ENCODE data around the gene PLCH2.
A peak's percentile ranks its signal among the peaks of the same experiment; 100 is the strongest.

Gene PLCH2

GRCh38 chr1:2463396-2463795, 12.7 kb upstream of the PLCH2 start:
- no peak for DNase-seq

DNA sequence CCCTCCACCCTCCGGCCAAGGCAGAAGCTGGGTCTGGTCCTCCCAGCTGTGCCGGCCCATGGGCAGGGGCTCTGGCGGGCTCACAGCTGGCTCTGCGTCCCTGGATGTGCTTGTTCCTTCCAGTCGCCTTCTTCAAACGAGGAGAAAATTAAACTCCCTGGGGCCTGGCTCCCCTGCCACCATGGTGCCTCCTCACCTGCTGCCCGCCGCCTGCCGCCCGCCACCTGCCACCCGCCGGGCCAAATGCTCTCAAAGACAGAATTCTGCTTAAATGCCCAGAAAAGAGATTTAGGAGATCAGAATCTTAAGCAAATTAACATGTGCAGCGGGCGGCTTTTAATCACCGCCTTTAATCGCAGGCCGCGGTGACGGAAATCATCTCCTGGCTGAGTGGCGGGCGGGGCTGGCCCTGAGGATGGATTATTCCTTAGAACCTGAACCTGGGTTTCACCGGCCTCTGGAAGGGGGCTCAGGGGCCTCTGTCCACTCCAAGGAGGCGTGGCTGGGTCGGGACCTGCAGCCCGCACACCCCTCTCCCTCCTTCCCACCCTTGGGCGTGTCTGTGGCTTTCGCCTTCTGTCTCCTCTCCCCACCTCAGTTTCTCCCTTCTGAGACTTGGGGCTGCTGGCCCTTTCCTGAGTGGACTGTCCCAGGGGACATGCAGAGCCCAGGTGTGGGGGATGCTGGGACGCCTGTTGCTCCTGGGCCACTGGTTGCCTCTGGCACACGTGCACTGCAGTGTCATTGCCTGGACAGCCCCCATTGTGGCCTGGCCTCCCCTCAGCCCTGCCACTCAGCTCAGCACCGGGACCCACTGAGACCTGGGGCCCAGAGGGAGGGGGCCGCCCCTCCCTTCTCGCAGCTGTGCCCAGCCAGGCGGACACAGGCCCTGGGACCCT, 10.5 kb upstream of the PLCH2 start:
- no peak for DNase-seq

- DNase-seq, result no peak
Observed at GRCh38 chr1:2466270-2466665, 9.8 kb upstream of the PLCH2 start.

GRCh38 chr1:2466958-2467554, 9.0 kb upstream of the PLCH2 start:
- peak in 1 of 2 donors; percentile 22 for DNase-seq

GRCh38 chr1:2468041-2468472, 8.0 kb upstream of the PLCH2 start:
- peak in 1 of 2 donors; percentile 35 for DNase-seq

DNA sequence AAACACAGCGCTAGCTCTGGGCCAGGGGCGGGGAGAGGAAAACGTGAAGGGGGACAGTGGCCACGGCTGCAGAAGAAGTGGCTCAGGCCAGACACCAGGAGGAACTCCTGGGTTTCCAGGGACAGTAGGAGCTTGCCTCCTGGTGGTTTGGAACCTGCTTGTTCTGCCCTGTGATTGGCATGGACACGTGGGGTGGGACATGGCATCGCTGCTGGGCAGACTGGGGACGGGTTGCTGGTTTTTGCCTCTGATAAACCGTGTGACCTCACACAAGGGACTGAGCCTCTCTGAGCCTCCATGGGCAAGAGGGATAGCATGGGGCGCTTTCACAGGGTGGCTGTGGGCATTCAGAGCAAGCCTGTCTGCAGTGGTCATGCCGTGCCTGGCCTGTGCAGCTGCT, 7.5 kb upstream of the PLCH2 start:
- no peak for DNase-seq

- DNase-seq, result no peak
Observed at GRCh38 chr1:2469103-2469940, 6.8 kb upstream of the PLCH2 start.

DNA sequence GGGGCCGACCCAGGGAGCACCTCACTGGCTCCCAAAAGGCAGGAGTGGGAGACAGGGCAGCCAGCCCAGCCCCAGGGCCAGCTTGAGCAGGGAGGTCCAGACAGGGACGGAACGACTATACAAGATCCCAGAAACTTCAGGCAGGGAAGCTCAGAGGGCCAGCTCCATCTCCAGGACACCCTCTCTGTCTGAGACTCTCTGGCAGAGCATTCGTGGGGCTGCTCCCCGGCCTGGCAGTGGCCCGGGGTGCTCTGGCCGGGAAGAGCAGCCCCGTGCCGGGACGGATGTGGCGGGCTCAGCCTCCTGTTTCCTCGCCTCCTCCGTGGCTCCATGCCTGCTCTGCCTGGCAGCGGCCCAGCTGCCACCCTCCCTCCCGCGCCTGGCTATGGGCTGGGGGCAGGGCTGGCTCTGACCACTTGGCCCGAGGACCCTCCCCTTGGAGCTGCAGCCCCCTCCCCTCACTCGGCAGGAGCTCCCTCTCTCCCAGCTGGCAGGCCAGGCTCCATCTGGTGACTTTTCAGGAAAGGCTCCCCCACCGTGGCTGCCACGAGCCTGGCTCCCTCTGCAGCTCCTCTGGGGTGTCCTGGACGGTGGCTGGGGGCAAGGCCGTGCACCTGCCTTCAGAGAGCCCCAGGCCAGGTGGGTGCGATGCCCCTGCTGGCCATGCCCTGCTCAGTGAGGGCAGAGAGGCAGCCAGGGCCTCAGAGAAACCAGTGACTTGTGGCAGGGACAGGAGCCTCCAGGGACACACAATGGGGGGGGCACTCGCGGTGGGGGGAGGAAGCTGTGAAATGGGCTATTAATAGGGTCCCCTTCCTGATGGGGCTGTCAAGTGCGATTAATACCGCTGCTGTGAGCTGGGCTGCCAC, 5.6 kb upstream of the PLCH2 start:
- no peak for DNase-seq

- DNase-seq, result no peak
Observed at GRCh38 chr1:2471159-2471471, 5.0 kb upstream of the PLCH2 start.

GRCh38 chr1:2471587-2472001, 4.5 kb upstream of the PLCH2 start:
- no peak for DNase-seq

DNA sequence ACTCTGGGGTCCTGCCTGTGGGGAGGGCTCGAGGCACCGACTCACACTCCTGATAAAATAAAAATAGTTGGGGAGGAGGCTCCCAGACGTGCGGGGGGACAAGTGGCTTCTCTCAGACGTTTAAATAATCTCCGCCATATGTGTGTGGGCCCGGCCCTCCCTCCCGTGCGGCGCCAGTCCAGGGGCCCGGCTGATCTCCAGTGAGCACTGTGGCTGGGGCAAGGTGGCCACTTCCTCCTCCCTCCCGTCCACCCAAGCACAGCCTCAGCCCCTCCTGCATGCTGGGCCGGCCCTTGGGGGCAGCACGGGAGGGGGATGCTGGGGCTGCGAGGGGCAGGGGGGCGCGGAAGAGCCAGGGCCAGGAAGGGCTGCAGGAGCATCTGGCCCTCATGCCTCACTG, 4.0 kb upstream of the PLCH2 start:
- DNase-seq, result no peak

GRCh38 chr1:2472561-2473177, 3.4 kb upstream of the PLCH2 start:
- DNase-seq, result no peak

DNA sequence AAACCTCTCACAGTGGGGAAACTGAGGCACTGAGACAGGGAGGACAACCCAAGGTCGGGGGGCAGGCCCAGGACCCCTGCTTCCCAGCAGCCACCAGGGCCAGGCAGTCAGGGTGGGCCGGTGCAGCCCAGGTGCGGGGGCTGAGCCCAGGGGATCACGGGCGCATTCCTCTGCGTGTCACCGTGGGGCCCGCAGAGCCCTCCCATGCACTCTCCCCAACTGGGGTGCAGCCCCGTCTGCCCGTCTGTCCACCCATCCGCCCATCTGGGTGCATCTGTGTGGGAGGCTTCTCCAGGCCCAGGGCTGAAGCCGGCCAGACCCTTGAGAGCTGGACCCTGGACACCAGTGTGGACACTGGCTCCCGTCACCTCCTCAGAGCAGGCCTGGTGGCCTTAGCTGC, 2.9 kb upstream of the PLCH2 start:
- DNase-seq, result no peak

DNA sequence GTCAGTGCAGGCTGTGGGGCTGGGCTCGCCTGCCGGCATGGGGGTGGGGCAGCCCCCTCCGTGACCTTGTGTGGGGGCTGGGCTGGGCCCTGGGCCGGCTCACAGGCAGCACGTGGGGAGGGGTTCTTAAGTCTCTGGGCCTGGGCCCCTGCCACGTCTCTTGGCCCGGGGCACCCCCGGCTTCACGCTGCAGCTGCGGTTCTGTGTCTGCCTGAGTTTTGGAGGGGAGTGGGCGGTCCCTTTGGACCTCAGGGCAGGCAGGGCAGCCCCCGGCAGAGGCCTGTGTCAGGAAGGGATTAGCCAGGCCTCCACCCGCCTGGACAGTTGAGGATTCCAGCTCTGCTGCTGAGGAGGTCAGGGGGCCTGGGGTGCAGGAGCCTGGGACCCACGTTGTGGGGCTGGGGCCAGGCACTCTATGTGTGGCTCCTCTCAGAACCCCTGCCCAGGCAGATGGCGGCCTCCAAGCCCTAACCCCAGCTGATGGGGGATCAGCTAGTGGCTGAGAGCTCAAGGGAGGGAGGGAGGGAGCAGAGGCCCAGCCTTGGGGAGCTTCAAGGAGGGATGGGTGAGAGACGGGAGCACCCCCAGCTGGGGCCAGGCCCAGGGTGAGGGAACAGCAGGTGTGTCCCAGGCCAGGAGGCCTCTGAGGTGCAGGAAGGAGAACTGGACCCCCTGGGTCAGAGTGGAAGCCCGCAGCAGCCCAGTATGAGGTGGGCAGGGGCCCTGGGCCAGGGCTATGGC, 1.8 kb upstream of the PLCH2 start:
- no peak for DNase-seq

GRCh38 chr1:2474933-2475371, 1.1 kb upstream of the PLCH2 start:
- DNase-seq, result no peak

GRCh38 chr1:2475571-2475970, 518 bp upstream of the PLCH2 start:
- DNase-seq, result no peak

DNA sequence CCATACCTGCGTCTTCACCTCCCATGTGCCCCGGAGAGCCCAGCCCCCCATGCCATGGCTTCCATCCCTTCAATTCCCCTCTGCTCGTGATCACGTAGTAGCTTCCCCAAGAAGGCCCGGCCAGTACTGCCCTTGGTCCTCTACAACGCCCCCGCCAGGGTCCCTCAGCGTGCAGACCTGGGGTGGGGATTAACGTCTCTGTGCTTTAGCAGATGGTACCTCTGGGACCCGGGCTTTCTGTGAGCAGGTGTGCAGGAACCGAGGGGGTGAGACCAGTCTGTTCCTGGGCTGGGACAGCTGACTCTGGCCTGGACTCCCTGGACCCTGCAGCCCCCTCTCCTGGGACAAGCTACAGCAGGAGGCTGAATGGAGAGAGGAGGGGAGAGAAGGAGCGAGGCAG, 1.2 kb downstream of the PLCH2 start:
- DNase-seq, result no peak

- DNase-seq, result no peak
Observed at GRCh38 chr1:2477791-2478499, 1.9 kb downstream of the PLCH2 start.

DNA sequence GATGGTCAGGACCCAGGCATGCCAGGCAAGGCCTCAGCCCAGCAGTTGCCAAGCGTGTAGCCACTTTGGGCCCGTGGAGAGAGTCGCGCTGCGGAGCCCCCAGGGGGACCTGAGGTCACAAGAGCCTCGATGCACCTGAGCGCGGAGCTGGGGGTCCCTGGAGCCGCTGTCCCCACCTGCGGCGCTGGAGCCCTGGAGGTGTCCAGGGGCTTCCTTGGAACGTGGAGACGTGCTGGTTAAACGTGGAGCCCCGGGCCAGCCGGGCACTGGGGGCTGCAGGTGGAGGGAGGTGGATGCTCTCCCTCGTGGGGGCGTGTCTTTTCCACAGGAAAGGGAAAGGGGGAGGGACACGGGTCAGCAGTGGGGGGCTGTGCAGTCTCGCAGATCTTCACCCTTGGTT, 3.1 kb downstream of the PLCH2 start:
- no peak for DNase-seq

- no peak for DNase-seq
Observed at GRCh38 chr1:2479618-2480017, 3.5 kb downstream of the PLCH2 start.

All from CD4-positive, alpha-beta T cell treated with Interleukin-1 beta for 1 hour (primary cell).